Right atrium auricular region (tissue), 2 donors: ENCODE measurements around the gene SPC25. TPM values are rescaled to one million over a fixed set of nuclear protein-coding genes. Genes with fewer than 3 reads are reported as not detected.

Experiments
- DNase-seq: peaks from one replicate; pipeline ENCODE4 v3.0.0-alpha.2; 2019; ENCODE audit warnings: low spot score
- H3K27ac ChIP-seq, 2 donors: fragments of 200-600 bp; sonication (generic); 1 replicate in 1 of 2; 2 replicates in 1 of 2; pipeline ENCODE4 v1.5.1; 2016 to 2019
- H3K27me3 ChIP-seq, 2 donors: fragments of 200-600 bp; sonication (generic); one replicate each; pipeline versions ENCODE4 v1.5.1 to v1.6.0; 2017 to 2019
- H3K36me3 ChIP-seq: fragments of 200-600 bp; sonication (generic); one replicate; pipeline ENCODE4 v1.5.1; 2016
- H3K4me1 ChIP-seq, 2 donors: fragments of 200-600 bp; sonication (generic); one replicate each; pipeline versions ENCODE4 v1.5.1 to v1.6.0; 2017 to 2019
- H3K4me3 ChIP-seq, 2 donors: fragments of 200-600 bp; sonication (generic); 1 replicate in 1 of 2; 2 replicates in 1 of 2; pipeline ENCODE4 v1.5.1; 2017 to 2019; ENCODE audit warnings: mild to moderate bottlenecking in 1 of 2, moderate library complexity in 1 of 2
- H3K9me3 ChIP-seq, 2 donors: fragments of 200-600 bp; sonication (generic); one replicate each; pipeline ENCODE4 v1.5.1; 2019
- total RNA-seq, 2 donors: library from RNA; depleted of rRNA; stranded (reverse); fragments of >200 nt; gene quantifications; one replicate each; pipeline ENCODE4 v1.1.0, GENCODE V29; 2016
- TF ChIP-seq, protein P1 (sequence below), 2 donors: fragments of 200-600 bp; sonication (generic); IDR thresholded peaks; one replicate each; pipeline ENCODE4 v1.5.1; 2019; ENCODE audit warnings: antibody characterized with exemption in 2 of 2

SPC25 gene
- total RNA-seq, 2 donors from 2014 or later = 1.9 TPM; not detected in 1

GRCh38 chr2:168910330-168910729, 20.1 kb upstream of the SPC25 start:
- no peaks in the 10 kb centered on the region for H3K4me1 ChIP-seq
- no peaks in the 10 kb centered on the region for H3K36me3 ChIP-seq
- no peaks in the 10 kb centered on the region for H3K9me3 ChIP-seq
- no peak overlapping the region for H3K27ac ChIP-seq
- no peak overlapping the region for H3K4me3 ChIP-seq
- DNase-seq = no peak
- no peaks in the 10 kb centered on the region for H3K27me3 ChIP-seq
- TF ChIP-seq, protein P1, sequence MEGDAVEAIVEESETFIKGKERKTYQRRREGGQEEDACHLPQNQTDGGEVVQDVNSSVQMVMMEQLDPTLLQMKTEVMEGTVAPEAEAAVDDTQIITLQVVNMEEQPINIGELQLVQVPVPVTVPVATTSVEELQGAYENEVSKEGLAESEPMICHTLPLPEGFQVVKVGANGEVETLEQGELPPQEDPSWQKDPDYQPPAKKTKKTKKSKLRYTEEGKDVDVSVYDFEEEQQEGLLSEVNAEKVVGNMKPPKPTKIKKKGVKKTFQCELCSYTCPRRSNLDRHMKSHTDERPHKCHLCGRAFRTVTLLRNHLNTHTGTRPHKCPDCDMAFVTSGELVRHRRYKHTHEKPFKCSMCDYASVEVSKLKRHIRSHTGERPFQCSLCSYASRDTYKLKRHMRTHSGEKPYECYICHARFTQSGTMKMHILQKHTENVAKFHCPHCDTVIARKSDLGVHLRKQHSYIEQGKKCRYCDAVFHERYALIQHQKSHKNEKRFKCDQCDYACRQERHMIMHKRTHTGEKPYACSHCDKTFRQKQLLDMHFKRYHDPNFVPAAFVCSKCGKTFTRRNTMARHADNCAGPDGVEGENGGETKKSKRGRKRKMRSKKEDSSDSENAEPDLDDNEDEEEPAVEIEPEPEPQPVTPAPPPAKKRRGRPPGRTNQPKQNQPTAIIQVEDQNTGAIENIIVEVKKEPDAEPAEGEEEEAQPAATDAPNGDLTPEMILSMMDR (IDR thresholded peaks at IDR 0.05) = no peak

DNA sequence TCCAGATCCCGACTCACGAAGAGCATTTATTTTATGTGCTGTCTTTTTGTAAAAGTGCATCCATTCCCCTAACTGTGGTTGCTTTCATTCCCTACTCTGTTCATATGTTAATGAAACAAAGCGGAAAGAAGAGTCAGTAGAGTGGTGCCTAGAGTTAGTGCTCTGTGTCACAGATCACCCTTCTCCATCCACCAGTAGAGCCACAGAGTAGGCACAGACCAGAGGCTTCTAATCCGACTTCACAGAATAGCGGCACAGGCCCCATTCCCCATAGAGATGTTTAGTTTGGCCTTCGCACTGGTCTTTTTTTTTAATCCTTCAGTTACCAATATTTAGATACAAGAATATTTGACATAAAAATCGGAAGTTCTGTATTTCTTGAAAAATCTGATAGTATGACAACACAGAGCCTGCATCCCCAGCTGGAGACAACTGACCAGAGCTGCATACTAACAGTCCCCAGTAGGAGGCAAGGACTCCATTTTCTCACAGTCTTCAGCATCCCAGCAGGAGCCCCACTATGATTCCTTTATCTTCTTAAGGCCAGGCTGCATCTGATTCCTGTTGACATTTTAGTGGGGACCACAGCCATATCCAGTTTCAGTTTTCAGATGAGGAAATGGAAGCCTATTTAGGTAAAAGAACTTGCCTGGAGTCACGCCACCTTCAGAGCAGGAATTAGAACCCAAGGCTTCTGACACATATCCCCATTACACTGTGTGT, 17.9 kb upstream of the SPC25 start:
- Histone ChIP-seq H3K27ac (no peak overlapping the region), H3K4me1 (no peaks in the 10 kb centered on the region), H3K4me3 (no peak overlapping the region), H3K36me3 (no peaks in the 10 kb centered on the region), H3K9me3 (no peaks in the 10 kb centered on the region), H3K27me3 (no peaks in the 10 kb centered on the region)
- DNase-seq = no peak
- TF ChIP-seq, protein P1 (IDR thresholded peaks at IDR 0.05) = no peak

DNA sequence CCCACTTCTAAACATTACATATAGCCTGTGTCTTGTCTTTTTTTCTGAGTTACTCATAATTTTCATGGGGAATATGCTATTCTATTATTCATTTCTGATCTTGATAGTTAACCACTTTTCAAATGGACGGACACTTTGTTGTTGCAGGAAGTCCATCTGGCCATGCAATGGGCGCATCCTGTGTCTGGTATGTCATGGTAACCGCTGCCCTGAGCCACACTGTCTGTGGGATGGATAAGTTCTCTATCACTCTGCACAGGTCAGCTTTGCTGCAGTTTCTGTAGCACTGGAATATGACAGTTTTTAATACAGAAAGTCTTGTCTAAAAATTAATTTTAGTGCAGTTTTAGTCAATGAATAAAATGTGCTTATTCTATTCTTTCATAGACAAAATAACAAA, 14.1 kb upstream of the SPC25 start:
- no peaks in the 10 kb centered on the region for H3K9me3 ChIP-seq
- H3K27me3 ChIP-seq = no peaks in the 10 kb centered on the region
- H3K4me3 ChIP-seq = no peak overlapping the region
- no peak overlapping the region for H3K27ac ChIP-seq
- H3K4me1 ChIP-seq = no peaks in the 10 kb centered on the region
- DNase-seq = no peak
- TF ChIP-seq, protein P1 (IDR thresholded peaks at IDR 0.05) = no peak
- no peaks in the 10 kb centered on the region for H3K36me3 ChIP-seq

- no peak for DNase-seq
- Histone ChIP-seq H3K27me3 (no peaks in the 10 kb centered on the region), H3K27ac (no peak overlapping the region), H3K36me3 (no peaks in the 10 kb centered on the region), H3K9me3 (no peaks in the 10 kb centered on the region), H3K4me1 (no peaks in the 10 kb centered on the region), H3K4me3 (no peak overlapping the region)
- TF ChIP-seq, protein P1 (IDR thresholded peaks at IDR 0.05) = no peak
These were observed 13.7 kb upstream of the SPC25 start for GRCh38 chr2:168903888-168904287.

- Histone ChIP-seq H3K36me3 (no peaks in the 10 kb centered on the region), H3K4me3 (no peak within 1 kb of the TSS), H3K27me3 (no peaks in the 10 kb centered on the region), H3K9me3 (no peaks in the 10 kb centered on the region), H3K4me1 (no peaks in the 10 kb centered on the region), H3K27ac (no peak within 1 kb of the TSS)
- no peak for DNase-seq
- TF ChIP-seq, protein P1 (IDR thresholded peaks at IDR 0.05) = no peak
These were observed 10.8 kb upstream of the SPC25 start, which contains the start of gene G6PC2 for GRCh38 chr2:168901003-168901402. TSS of gene G6PC2 (plus strand) at chr2:168901291. CDS start at chr2:168901332, 41 bp downstream.

DNA sequence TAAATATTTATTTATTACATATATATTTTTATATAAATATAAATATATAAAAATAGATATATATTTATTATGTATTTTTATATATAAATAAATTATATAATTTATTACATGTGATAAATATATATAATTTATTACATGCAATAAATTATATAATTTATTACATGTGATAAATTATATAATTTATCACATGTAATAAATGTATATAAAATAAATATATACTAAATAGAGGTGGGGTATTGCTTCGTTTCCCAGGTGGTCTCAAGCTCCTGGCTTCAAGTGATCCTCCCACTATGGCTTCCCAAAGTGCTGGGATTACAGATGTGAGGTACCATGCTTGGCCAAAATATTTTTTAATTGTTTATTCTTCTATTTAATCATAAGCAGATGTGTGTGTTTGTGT, 7.2 kb upstream of the SPC25 start:
- Histone ChIP-seq H3K4me1 (no peaks in the 10 kb centered on the region), H3K4me3 (no peak overlapping the region), H3K27me3 (no peaks in the 10 kb centered on the region), H3K27ac (no peak overlapping the region), H3K36me3 (no peaks in the 10 kb centered on the region), H3K9me3 (no peaks in the 10 kb centered on the region)
- no peak for DNase-seq
- TF ChIP-seq, protein P1 (IDR thresholded peaks at IDR 0.05) = no peak
